Esophagus muscularis mucosa (tissue), 3 donors: Measurements from ENCODE around the gene MUC2.

ENCODE experiments used
- CTCF ChIP-seq, 3 experiments: fragments of 200-600 bp in 2 of 3; fragments of 450-650 bp in 1 of 3; sonication (generic) in 2 of 3; IDR thresholded peaks; one replicate each; pipeline ENCODE4 v1.5.1; 2017 to 2019; ENCODE audit warnings: antibody characterized with exemption in 3 of 3, mild to moderate bottlenecking in 2 of 3, moderate library complexity in 1 of 3
- POLR2A ChIP-seq: fragments of 450-650 bp; IDR thresholded peaks from one replicate; pipeline ENCODE4 v1.6.1; 2017; ENCODE audit warnings: antibody characterized with exemption, moderate library complexity, mild to moderate bottlenecking, low read depth

GRCh38 chr11:1083621-1084551, 9.2 kb downstream of the MUC2 start:
- TF ChIP-seq CTCF (IDR thresholded peaks at IDR 0.05) (no peak), POLR2A (no peak)
